H54 (cell line): ENCODE results near the gene KCNIP3.

Experiments used
- DNase-seq: peaks from one replicate; pipeline ENCODE4 v3.0.0; 2011; ENCODE audit warnings: low spot score, mixed read lengths; ENCODE audit not compliant: insufficient read length
- FAIRE-seq: peaks from 3 replicates; lab custom pipeline; 2011; peaks lifted over from hg19 to GRCh38; lab: Jason Lieb, UNC
- POLR2A ChIP-seq: IDR thresholded peaks from 2 replicates; pipeline ENCODE4 v1.6.1; 2011; ENCODE audit warnings: low read depth, mild to moderate bottlenecking, low read length

KCNIP3 gene

DNA sequence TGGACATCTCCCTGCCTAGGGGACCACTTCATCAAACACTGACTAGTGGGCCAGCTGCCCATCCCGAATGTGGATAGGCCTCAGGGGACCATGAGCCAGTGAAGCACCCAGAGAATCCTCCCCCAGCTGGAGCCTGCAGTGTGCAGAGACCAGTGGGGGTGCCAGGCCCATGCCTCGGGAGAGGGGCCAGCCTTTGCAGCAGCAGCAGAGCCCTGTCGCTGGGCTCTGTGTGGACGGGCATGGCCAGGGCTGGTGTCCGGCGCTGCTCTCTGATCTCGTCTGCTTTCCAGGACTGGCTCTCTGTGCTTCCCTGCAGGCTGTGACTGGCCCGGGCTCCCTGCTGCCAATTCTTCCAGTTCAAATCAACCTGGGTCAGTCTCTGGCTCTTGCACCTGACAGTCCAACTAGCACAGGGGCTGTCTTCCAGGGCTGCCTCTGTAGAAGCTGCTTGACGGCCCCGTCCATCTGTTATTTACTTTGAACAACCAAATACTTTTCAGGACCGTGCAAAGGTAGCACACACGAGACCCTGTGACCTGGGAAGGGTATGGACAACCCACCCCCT, 11.4 kb downstream of the KCNIP3 start:
- no peak for DNase-seq
- no peak for FAIRE-seq
- TF ChIP-seq POLR2A: no peak

DNA sequence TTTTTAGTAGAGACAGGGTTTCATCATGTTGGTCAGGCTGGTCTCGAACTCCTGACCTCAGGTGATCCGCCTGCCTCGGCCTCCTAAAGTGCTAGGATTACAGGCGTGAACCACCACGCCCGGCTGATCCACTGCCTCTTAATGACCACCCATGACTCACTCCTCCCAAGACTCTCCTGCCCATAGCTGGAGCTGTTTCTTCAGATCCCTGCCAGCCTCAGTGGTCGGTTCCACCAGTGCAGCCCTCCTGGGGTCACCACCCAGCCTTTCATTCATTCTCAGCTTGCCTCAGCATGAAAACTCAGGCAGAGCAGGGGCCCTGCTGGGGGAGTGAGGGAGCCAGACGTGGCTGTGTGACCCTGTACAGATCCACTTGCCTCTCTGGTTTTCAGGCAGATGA, 12.5 kb downstream of the KCNIP3 start:
- no peak for DNase-seq
- FAIRE-seq: no peak
- no peak for TF ChIP-seq POLR2A

DNA sequence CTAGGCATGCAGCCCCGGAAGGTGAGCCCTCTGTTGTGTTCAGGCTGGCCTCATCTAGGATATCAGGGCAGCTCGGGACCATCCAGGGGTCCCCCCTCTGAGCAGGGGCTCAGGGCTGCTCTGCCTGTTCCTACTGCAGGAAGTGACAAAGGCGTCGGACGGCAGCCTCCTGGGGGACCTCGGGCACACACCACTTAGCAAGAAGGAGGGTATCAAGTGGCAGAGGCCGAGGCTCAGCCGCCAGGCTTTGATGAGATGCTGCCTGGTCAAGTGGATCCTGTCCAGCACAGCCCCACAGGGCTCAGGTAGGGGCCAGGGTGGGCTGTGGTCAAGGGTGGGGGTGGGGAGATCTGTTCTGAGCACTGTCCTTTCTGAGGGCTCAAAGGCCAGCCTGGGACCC, 13.1 kb downstream of the KCNIP3 start:
- FAIRE-seq: no peak
- no peak for TF ChIP-seq POLR2A
- no peak for DNase-seq

DNA sequence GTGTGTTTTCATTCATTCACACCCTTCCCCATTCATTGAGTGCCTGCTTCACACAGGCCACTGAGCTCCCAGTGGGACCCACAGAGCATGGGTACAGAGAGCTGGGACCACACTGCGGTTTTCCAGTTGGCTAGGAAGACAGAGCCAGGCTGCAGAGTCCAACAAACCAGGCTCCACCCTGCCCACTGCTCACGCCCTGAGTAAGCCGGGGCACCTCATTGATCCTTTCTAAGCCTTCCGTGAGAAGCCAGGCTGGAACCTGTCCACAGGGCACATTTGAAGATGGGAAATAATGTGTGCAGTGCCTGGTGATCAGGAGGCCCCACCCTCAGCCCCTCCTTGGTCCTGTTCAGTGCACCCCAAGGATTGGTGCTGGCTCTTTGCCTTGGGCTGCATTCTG, 13.5 kb downstream of the KCNIP3 start:
- TF ChIP-seq POLR2A: no peak
- DNase-seq (no peak), FAIRE-seq (no peak)

DNA sequence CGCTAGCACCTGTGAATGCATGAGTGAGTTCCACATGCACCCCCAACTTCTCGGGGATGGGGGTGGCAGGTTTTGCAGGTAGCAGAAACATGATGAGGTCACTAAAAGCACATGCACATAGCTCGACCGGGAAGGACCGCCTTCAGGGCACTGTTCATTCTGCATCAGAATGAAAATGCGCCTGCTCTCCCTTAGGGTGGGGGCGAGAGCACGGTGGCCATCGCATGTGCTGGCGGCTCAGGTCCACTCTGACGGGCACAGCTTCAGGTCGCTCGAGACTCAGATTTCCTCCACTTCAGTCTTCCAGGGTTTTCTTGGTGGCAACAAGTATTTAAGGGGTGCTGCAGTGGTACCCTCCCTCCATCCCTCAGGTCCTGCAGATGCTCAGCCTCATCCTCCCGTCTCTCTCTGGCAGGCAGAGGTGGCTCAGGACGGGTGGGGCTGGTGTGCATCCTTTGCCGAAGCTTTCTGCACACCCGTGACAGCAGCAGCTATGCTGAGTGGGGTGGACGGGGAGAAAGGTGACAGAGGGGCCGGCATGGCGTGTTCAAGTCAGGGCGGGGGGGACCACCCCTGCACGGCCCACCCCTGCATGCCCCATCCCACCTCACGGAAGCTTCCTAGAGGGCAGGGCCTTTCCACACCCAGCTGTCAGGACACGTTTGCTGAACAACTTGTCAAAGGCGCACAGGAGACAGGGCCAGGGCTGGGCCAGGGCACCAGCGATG, 14.8 kb downstream of the KCNIP3 start:
- no peak for TF ChIP-seq POLR2A

DNA sequence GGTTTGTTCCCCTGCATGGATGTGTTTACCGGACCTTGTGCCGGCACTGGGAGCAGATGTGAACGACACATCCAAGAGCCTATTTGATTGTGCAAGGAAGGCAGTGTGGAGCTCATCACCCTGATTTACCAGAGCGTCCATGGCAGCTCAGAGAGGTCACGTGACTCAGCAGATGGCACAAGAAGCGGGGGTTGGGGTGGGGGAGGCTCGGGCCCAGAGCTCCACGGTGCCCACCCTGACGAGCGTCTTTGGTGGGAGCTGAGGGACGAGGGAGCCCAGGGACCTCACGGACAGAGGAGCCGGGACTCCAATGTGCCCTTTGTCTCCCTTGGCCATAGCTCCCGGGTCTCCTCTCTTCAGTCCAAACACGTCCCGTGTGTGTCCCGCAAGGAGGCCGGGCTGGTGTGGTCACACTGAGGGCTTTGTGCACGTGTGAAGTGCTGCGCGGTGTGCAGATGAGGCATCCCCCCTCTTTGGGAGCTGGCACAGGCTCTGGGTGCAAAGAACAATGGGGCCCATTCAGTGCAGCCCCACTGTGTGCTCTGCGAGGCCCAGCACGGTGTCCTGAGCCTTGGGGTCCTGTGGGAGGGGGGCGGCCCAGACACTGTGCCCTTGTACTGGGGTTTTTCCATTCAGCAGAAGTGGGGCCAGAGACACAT, 15.5 kb downstream of the KCNIP3 start:
- DNase-seq: no peak
- no peak for TF ChIP-seq POLR2A
- FAIRE-seq: no peak

More for the DNA sequence above, 14.8 kb downstream of the KCNIP3 start:
- FAIRE-seq (no peak), DNase-seq (no peak)

DNA sequence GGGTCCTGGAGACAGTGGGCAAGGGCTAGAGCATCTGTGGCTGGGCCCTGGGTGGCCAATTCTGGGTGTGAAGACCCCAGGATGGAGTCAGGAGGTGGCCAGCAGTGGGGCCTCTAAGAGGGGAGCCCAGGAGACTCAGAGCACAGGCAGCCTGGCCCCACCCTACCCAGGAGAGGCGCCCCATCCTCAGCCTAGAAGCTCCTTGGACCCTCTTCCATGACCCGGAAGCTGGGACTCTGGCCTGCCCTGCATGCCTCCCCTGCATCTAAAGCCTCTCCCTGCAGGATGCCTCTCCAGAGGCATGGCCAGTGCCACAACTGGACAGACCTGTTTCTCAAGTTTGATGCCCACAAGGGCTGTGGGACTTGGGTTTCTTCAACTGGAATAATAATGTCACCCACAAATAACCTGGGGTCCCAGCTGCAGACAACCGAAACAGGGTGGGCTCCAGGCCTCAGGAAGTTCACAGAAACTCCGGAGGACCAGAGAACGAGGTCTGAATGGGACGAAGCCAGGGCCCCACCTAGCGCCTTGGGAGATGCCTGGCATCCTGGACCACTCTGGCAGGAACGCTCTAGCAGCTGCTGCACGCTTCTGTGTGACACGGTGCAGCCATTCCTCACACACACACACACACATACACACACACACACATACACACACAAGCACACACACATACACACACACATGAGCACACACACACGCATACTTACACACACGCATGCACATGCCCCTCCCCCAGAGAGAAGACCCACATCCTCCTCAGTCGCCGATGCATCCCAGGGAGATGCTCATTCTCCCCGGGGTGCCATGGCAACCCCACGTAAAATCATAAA, 16.4 kb downstream of the KCNIP3 start:
- no peak for TF ChIP-seq POLR2A
- DNase-seq: no peak
- FAIRE-seq: no peak

DNA sequence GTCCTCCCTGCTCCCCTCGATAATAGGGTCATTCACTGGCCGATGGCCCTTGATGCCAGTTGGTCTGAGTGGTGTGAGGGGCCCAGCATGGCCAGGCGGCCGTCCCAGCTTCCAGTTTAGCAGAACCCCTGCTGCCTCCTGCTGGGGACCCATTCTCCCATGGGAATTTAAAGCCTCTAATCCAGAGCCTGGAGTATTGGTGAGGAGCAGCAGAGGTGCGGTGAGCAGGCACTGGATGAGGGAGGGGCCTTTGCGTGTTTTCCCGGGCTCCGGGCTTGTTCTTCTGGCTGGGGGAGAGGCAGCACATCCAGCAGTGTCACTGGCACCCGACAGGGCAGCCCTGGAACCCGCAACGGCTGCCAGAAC, 17.4 kb downstream of the KCNIP3 start:
- DNase-seq (no peak), FAIRE-seq (no peak)
- no peak for TF ChIP-seq POLR2A

DNA sequence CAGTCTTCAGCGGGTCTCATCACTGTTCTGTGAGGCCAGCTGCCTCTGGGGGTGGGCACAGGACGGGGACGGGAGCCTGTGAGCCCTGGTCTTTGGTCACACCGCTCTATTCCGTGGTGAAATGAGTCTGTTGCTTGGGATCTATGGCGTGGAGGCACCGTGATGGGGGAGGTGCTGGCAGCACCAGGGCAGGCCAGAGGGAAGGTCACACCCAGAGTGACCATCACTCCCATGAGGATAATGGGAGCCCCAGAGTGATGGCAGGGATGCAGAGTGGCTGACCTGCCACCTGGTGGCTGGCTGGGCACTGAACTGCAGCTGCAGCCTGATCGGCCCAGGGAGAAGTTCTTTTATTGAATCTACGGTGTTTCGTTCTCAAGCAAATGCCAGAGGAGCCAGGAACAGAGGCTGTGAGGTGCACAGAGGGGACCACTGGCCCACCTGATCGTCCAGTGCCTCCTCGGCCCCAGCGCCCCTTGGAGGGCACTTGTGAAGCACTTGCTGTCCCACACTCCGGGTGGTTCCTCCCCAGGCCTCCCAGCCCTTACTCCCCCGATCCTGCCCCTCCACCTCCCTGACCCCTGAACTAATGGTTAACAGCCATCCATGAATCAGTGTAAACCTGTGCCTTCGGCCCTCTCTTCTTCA, 17.9 kb downstream of the KCNIP3 start:
- DNase-seq (peak; percentile 74), FAIRE-seq (no peak)
- TF ChIP-seq POLR2A: no peak

DNA sequence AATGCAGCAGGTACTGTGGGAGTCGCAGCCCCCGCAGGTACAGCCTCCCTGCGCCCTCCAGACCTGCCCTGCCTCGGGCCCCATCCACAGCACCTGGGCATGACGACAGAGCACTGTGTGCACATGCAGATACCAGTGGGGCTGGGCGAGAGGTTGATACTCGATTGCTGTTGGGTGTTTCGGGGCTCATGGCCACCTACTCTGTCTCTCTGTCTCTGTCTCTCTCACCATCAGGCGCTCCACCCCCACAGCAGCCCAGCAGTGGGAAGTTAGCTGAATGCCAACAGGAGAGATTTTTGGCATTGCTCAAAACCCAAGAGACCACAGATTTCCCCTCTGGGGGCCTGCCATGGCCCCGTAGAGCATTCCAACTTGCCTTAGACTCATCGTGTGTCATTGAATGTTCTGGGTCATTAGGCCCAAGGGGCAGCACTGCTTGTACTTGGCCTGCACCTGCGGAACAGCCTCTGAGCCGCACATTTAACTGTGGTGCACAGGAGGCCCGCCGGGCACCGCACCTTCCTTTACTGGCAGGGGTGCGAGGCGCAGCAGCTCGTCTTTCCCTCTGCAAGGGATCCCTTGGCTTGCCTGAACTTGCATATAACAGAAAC, 18.8 kb downstream of the KCNIP3 start:
- DNase-seq (peak; percentile 74), FAIRE-seq (peak; percentile 89)
- TF ChIP-seq POLR2A: no peak

DNA sequence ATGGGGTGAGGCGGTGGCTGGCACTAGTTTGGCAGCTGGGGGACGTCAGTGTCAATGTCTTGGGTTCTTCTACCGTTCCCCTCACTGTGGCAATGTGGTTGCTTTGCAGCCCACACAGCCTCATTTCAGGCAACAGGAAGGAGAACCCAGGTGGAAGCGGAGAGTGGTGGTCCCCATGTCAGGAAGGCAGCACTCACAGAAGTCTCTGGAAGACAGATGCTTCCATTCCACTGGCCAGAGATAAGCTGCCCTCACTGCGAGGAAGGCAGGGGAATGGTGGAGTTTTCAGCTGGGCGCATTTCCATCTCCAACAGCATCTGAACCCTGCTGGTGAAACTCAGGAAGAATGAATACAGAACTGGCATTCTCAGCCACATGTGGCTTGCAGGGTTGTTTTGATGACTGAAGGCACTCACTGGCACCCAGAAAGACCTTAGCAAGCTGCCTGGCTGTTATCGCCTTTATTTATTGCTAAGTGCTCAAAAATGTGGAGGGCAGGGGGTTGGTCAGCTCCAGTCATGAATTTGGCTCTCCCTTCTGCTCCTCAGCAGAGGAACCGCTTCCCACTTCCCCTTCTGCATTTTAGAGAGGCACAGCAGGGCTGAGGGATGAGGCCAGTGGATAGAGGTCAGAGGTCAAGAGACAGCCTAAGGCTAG, 19.4 kb downstream of the KCNIP3 start:
- DNase-seq (peak; percentile 79), FAIRE-seq (peak; percentile 88)
- TF ChIP-seq POLR2A: no peak

DNA sequence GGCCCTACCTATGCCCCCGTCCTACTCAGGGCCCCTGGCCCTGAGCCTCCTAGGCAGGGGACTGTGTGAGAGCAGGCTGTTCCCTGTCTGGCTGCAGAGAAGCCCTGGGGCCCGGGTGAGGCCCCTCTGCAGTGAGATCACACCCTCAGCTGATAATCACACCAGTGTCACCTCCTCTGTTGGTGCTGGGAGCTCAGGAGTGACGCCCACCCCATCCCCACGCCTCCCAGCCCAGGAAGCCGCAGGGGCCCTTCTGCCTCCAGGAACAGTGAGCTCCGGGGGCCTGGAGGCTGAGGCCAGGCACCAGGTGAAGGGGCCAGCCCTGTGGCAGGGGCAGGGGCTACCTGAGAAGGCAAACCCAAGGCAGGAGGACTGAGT, 20.0 kb downstream of the KCNIP3 start:
- TF ChIP-seq POLR2A: no peak
- no peak for FAIRE-seq
- peak; percentile 56 for DNase-seq
